Measurements from ENCODE around the gene CAMSAP2. TPM values are rescaled to one million over a fixed set of nuclear protein-coding genes. Genes with fewer than 3 reads are reported as not detected.

Gene CAMSAP2
- total RNA-seq, 1 donor from 2014 or later: 1.4 TPM

- intact Hi-C loops (cut with micrococcal nuclease): no loop called here
- Mint-ChIP-seq H3K27ac (no peak overlapping the region), H3K9me3 (no peaks in the 10 kb centered on the region), H3K4me3 (no peak overlapping the region), H3K36me3 (ENCODE audit: low read depth) (no peaks in the 10 kb centered on the region), H3K4me1 (peaks cover 38% of the 10 kb centered on the region), H3K27me3 (peaks cover 50% of the 10 kb centered on the region)
- DNase-seq: no peak
Measured at GRCh38 chr1:200891774-200892157, 153.1 kb downstream of the CAMSAP2 start.

- Mint-ChIP-seq H3K27ac (no peak overlapping the region), H3K36me3 (ENCODE audit: low read depth) (no peaks in the 10 kb centered on the region), H3K4me1 (peaks cover 33% of the 10 kb centered on the region), H3K4me3 (no peak overlapping the region), H3K27me3 (peaks cover 51% of the 10 kb centered on the region), H3K9me3 (no peaks in the 10 kb centered on the region)
- DNase-seq: no peak
- intact Hi-C loops (cut with micrococcal nuclease): no loop called here
Measured at GRCh38 chr1:200892546-200892945, 153.9 kb downstream of the CAMSAP2 start.

- no peak overlapping the region for H3K27ac Mint-ChIP-seq
- DNase-seq: no peak
- intact Hi-C loops (cut with micrococcal nuclease): no loop called here
- no peak overlapping the region for H3K4me3 Mint-ChIP-seq
- no peaks in the 10 kb centered on the region for H3K36me3 Mint-ChIP-seq (ENCODE audit: low read depth)
- no peaks in the 10 kb centered on the region for H3K9me3 Mint-ChIP-seq
- peaks cover 52% of the 10 kb centered on the region for H3K27me3 Mint-ChIP-seq
- H3K4me1 Mint-ChIP-seq: peaks cover 30% of the 10 kb centered on the region
Measured at GRCh38 chr1:200892958-200893357, 154.3 kb downstream of the CAMSAP2 start.

GRCh38 chr1:200893411-200893901, 154.8 kb downstream of the CAMSAP2 start:
- no peaks in the 10 kb centered on the region for H3K9me3 Mint-ChIP-seq
- intact Hi-C loops (cut with micrococcal nuclease): no loop called here
- H3K4me1 Mint-ChIP-seq: peaks cover 25% of the 10 kb centered on the region
- H3K27ac Mint-ChIP-seq: no peak overlapping the region
- DNase-seq: no peak
- H3K4me3 Mint-ChIP-seq: no peak overlapping the region
- peaks cover 57% of the 10 kb centered on the region for H3K27me3 Mint-ChIP-seq
- no peaks in the 10 kb centered on the region for H3K36me3 Mint-ChIP-seq (ENCODE audit: low read depth)

GRCh38 chr1:200894712-200895442, 156.2 kb downstream of the CAMSAP2 start, which contains the start of gene INAVA:
Gene INAVA (plus strand): TSS chr1:200894900. CDS start chr1:200898401, 3,501 bp downstream.
- intact Hi-C loops (cut with micrococcal nuclease): no loop called here
- no peak within 1 kb of the TSS for H3K27ac Mint-ChIP-seq
- H3K4me1 Mint-ChIP-seq: peaks cover 11% of the 10 kb centered on the region
- no peaks in the 10 kb centered on the region for H3K9me3 Mint-ChIP-seq
- peaks cover 61% of the 10 kb centered on the region for H3K27me3 Mint-ChIP-seq
- no peaks in the 10 kb centered on the region for H3K36me3 Mint-ChIP-seq (ENCODE audit: low read depth)
- H3K4me3 Mint-ChIP-seq: no peak within 1 kb of the TSS
- no peak for DNase-seq

GRCh38 chr1:200895443-200895789, 156.7 kb downstream of the CAMSAP2 start:
- intact Hi-C loops (cut with micrococcal nuclease): no loop called here
- Mint-ChIP-seq H3K27ac (no peak overlapping the region), H3K27me3 (peaks cover 61% of the 10 kb centered on the region), H3K36me3 (ENCODE audit: low read depth) (no peaks in the 10 kb centered on the region), H3K4me3 (no peak overlapping the region), H3K9me3 (no peaks in the 10 kb centered on the region), H3K4me1 (peaks cover 9% of the 10 kb centered on the region)
- DNase-seq: no peak

- no peak for DNase-seq
- Mint-ChIP-seq H3K36me3 (ENCODE audit: low read depth) (no peaks in the 10 kb centered on the region), H3K4me3 (no peak overlapping the region), H3K4me1 (peaks cover 5% of the 10 kb centered on the region), H3K27me3 (peaks cover 59% of the 10 kb centered on the region), H3K27ac (no peak overlapping the region), H3K9me3 (no peaks in the 10 kb centered on the region)
- intact Hi-C loops (cut with micrococcal nuclease): no loop called here
Measured at GRCh38 chr1:200895801-200896530, 157.3 kb downstream of the CAMSAP2 start.

GRCh38 chr1:200896531-200897196, 158.0 kb downstream of the CAMSAP2 start:
- intact Hi-C loops (cut with micrococcal nuclease): no loop called here
- Mint-ChIP-seq H3K9me3 (no peaks in the 10 kb centered on the region), H3K36me3 (ENCODE audit: low read depth) (no peaks in the 10 kb centered on the region), H3K4me3 (no peak overlapping the region), H3K27me3 (peaks cover 60% of the 10 kb centered on the region), H3K4me1 (peaks cover 3% of the 10 kb centered on the region), H3K27ac (no peak overlapping the region)
- DNase-seq: no peak

- Mint-ChIP-seq H3K4me1 (no peaks in the 10 kb centered on the region), H3K36me3 (ENCODE audit: low read depth) (no peaks in the 10 kb centered on the region), H3K27ac (no peak overlapping the region), H3K4me3 (no peak overlapping the region), H3K9me3 (no peaks in the 10 kb centered on the region), H3K27me3 (peaks cover 60% of the 10 kb centered on the region)
- DNase-seq: no peak
- intact Hi-C loops (cut with micrococcal nuclease): no loop called here
Measured at GRCh38 chr1:200897259-200897658, 158.6 kb downstream of the CAMSAP2 start.

GRCh38 chr1:200899015-200899386, 160.3 kb downstream of the CAMSAP2 start:
- Mint-ChIP-seq H3K9me3 (no peaks in the 10 kb centered on the region), H3K27ac (no peak overlapping the region), H3K36me3 (ENCODE audit: low read depth) (no peaks in the 10 kb centered on the region), H3K27me3 (peaks cover 48% of the 10 kb centered on the region), H3K4me3 (no peak overlapping the region), H3K4me1 (no peaks in the 10 kb centered on the region)
- intact Hi-C loops (cut with micrococcal nuclease): no loop called here
- DNase-seq: no peak

- no peak overlapping the region for H3K4me3 Mint-ChIP-seq
- no peaks in the 10 kb centered on the region for H3K4me1 Mint-ChIP-seq
- H3K36me3 Mint-ChIP-seq (ENCODE audit: low read depth): no peaks in the 10 kb centered on the region
- intact Hi-C loops (cut with micrococcal nuclease): no loop called here
- no peak for DNase-seq
- H3K9me3 Mint-ChIP-seq: no peaks in the 10 kb centered on the region
- peaks cover 45% of the 10 kb centered on the region for H3K27me3 Mint-ChIP-seq
- H3K27ac Mint-ChIP-seq: no peak overlapping the region
Measured at GRCh38 chr1:200899451-200899915, 160.8 kb downstream of the CAMSAP2 start.

GRCh38 chr1:200899954-200900867, 161.5 kb downstream of the CAMSAP2 start:
- intact Hi-C loops (cut with micrococcal nuclease): no loop called here
- Mint-ChIP-seq H3K4me3 (no peak overlapping the region), H3K9me3 (no peaks in the 10 kb centered on the region), H3K36me3 (ENCODE audit: low read depth) (no peaks in the 10 kb centered on the region), H3K27ac (no peak overlapping the region), H3K4me1 (peaks cover under 1% of the 10 kb centered on the region), H3K27me3 (peaks cover 45% of the 10 kb centered on the region)
- no peak for DNase-seq

- Mint-ChIP-seq H3K4me1 (peaks cover 6% of the 10 kb centered on the region), H3K27me3 (peaks cover 46% of the 10 kb centered on the region), H3K27ac (no peak overlapping the region), H3K4me3 (no peak overlapping the region), H3K9me3 (no peaks in the 10 kb centered on the region), H3K36me3 (ENCODE audit: low read depth) (no peaks in the 10 kb centered on the region)
- no peak for DNase-seq
- intact Hi-C loops (cut with micrococcal nuclease): no loop called here
Measured at GRCh38 chr1:200900877-200901276, 162.2 kb downstream of the CAMSAP2 start.

Measured in activated CD4-positive, alpha-beta T cell treated with anti-CD3 and anti-CD28 coated beads, Interleukin-2, amount 10 ng/mL, durations not matched to agents 24 days and 14 days (primary cell).